CD4-positive, CD25-positive, alpha-beta regulatory T cell (primary cell): Measurements from ENCODE around the gene CUX1. TPM values are rescaled to one million over a fixed set of nuclear protein-coding genes. Genes with fewer than 3 reads are reported as not detected.

ENCODE experiments used
- ATAC-seq, 2 donors: fragments of 150-1000 bp; cut with Tn5 transposase; one replicate each; pipeline ENCODE4 v1.10.0; 2021; ENCODE audit warnings: low read depth in 2 of 2, moderate number of reproducible peaks in 2 of 2, moderate library complexity in 1 of 2
- DNase-seq, 3 donors: peaks; one replicate each; pipeline versions ENCODE4 v3.0.0 to v3.0.0-alpha.2; 2012 to 2022; ENCODE audit warnings: mixed read lengths in 1 of 3
- H3K27ac ChIP-seq: one replicate; pipeline ENCODE4 v1.7.0; 2013; ENCODE audit warnings: mild to moderate bottlenecking, low read length; ENCODE audit not compliant: insufficient read depth, poor library complexity, severe bottlenecking
- H3K27me3 ChIP-seq: one replicate; pipeline ENCODE4 v1.7.0; 2013; ENCODE audit warnings: low read length; ENCODE audit not compliant: control insufficient read depth, insufficient read depth
- H3K36me3 ChIP-seq: one replicate; pipeline ENCODE4 v1.7.0; 2013; ENCODE audit warnings: mild to moderate bottlenecking, low read length, moderate library complexity; ENCODE audit not compliant: control insufficient read depth, insufficient read depth
- H3K4me1 ChIP-seq: 2 replicates; pipeline ENCODE4 v1.7.0; 2013; ENCODE audit warnings: mild to moderate bottlenecking, low read length; ENCODE audit not compliant: insufficient read depth, control insufficient read depth, poor library complexity, severe bottlenecking
- H3K4me3 ChIP-seq: one replicate; pipeline ENCODE4 v1.7.0; 2013; ENCODE audit warnings: low read depth, mild to moderate bottlenecking, low read length, moderate library complexity
- H3K9me3 ChIP-seq, 2 experiments: 1 replicate in 1 of 2; 2 replicates in 1 of 2; pipeline ENCODE4 v1.7.0; 2013; ENCODE audit warnings: low read length in 2 of 2, mild to moderate bottlenecking in 1 of 2, moderate library complexity in 1 of 2; ENCODE audit not compliant: control insufficient read depth in 2 of 2
- H3K27ac Mint-ChIP-seq, 3 donors: one replicate each; pipeline ENCODE4 v1.8.0; 2020 to 2022; ENCODE audit warnings: mild to moderate bottlenecking in 3 of 3, mixed read lengths in 3 of 3, moderate library complexity in 2 of 3
- H3K27me3 Mint-ChIP-seq: one replicate; pipeline ENCODE4 v1.8.0; 2022; ENCODE audit warnings: mild to moderate bottlenecking, mixed read lengths
- H3K36me3 Mint-ChIP-seq: one replicate; pipeline ENCODE4 v1.8.0; 2020; ENCODE audit warnings: mixed read lengths
- H3K4me1 Mint-ChIP-seq, 4 donors: one replicate each; pipeline ENCODE4 v1.8.0; 2020 to 2022; ENCODE audit warnings: mixed read lengths in 4 of 4, mild to moderate bottlenecking in 1 of 4
- H3K4me3 Mint-ChIP-seq, 4 donors: one replicate each; pipeline ENCODE4 v1.8.0; 2020 to 2022; ENCODE audit warnings: mild to moderate bottlenecking in 4 of 4, mixed read lengths in 4 of 4, moderate library complexity in 3 of 4
- H3K9me3 Mint-ChIP-seq, 7 donors: one replicate each; pipeline ENCODE4 v1.8.0; 2020 to 2022; ENCODE audit warnings: mixed read lengths in 7 of 7, mild to moderate bottlenecking in 3 of 7, moderate library complexity in 2 of 7
- polyA plus RNA-seq, 4 donors: library from polyadenylated mRNA; unstranded; fragments of 300-500 nt; fragmentation: Illumina TruSeq; gene quantifications; one replicate each; pipeline ENCODE4 v1.2.3, GENCODE V29; 2021
- total RNA-seq: library from RNA; stranded (reverse); gene quantifications from one replicate; pipeline ENCODE4 v1.2.3, GENCODE V29; 2022

Gene CUX1
- total and polyA plus RNA-seq, 5 donors from 2014 or later = 6.0 to 45.1 (median 7.8) TPM

DNA sequence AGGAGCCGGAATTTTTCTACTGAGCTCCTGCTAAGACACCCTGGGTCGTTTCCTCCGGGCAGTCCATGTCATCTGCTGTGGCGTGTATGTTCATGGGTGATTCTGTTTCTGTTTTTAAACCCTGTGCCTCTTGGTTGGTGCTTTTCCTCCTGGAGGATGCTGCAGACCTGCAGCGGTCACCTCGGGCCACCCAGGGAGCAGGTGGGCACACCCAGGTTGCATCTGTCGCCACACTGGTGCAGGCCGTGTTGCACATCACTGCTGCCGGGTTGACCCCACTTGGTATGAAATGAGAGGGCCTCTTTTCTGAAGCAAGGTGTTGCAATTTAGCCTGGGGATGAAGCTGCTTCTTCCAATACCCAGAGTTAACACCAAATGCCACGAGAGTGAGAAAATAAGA is 127.2 kb downstream of the CUX1 start:
- Histone ChIP-seq H3K27ac (no peak overlapping the region), H3K4me3 (no peak overlapping the region), H3K4me1 (no peaks in the 10 kb centered on the region), H3K36me3 (no peaks in the 10 kb centered on the region), H3K9me3 (no peaks in the 10 kb centered on the region), H3K27me3 (no peaks in the 10 kb centered on the region)
- no peaks in the 10 kb centered on the region for H3K9me3 Mint-ChIP-seq
- H3K27me3 Mint-ChIP-seq = no peaks in the 10 kb centered on the region
- ATAC-seq = no peak
- H3K27ac Mint-ChIP-seq = no peak overlapping the region
- no peak overlapping the region for H3K4me3 Mint-ChIP-seq
- H3K4me1 Mint-ChIP-seq = peaks cover 0 to 9% (median 3%) of the 10 kb centered on the region in 4 donors
- no peak for DNase-seq
- peaks cover 5% of the 10 kb centered on the region for H3K36me3 Mint-ChIP-seq

- Histone ChIP-seq H3K27me3 (no peaks in the 10 kb centered on the region), H3K9me3 (no peaks in the 10 kb centered on the region), H3K4me1 (no peaks in the 10 kb centered on the region), H3K4me3 (no peak overlapping the region), H3K27ac (no peak overlapping the region), H3K36me3 (no peaks in the 10 kb centered on the region)
- Mint-ChIP-seq H3K27ac (no peak overlapping the region), H3K4me1 (peaks cover 0 to 9% (median 3%) of the 10 kb centered on the region in 4 donors), H3K27me3 (no peaks in the 10 kb centered on the region), H3K36me3 (peaks cover 5% of the 10 kb centered on the region), H3K9me3 (no peaks in the 10 kb centered on the region), H3K4me3 (no peak overlapping the region)
- DNase-seq = no peak
- no peak for ATAC-seq
Measured at GRCh38 chr7:101945034-101945758, 127.8 kb downstream of the CUX1 start.

DNA sequence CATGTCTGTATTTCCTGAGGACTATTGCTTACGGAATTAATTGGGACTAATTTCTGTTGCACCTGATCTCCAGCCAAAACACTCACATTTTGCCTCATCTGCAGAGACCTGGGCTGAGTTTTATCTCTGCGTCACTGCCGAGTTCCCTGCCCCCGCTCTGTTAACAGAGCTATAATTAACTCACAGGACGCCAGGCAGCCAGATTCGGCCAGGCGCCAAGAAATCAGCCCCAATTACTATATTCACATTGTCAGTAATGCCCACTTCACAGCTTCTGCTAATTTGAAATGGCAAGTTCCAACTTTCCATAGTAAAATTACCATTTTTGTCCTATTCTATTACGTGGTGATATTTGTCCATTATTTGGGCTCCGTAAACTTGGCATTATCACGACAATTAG is 130.5 kb downstream of the CUX1 start:
- Histone ChIP-seq H3K27ac (no peak overlapping the region), H3K27me3 (no peaks in the 10 kb centered on the region), H3K4me3 (no peak overlapping the region), H3K36me3 (no peaks in the 10 kb centered on the region), H3K4me1 (no peaks in the 10 kb centered on the region), H3K9me3 (no peaks in the 10 kb centered on the region)
- ATAC-seq = no peak
- DNase-seq = no peak
- H3K27me3 Mint-ChIP-seq = no peaks in the 10 kb centered on the region
- H3K27ac Mint-ChIP-seq = no peak overlapping the region
- peaks cover 0 to 7% (median 5%) of the 10 kb centered on the region in 4 donors for H3K4me1 Mint-ChIP-seq
- H3K9me3 Mint-ChIP-seq = no peaks in the 10 kb centered on the region
- peaks cover 5% of the 10 kb centered on the region for H3K36me3 Mint-ChIP-seq
- no peak overlapping the region for H3K4me3 Mint-ChIP-seq

GRCh38 chr7:101948650-101949049 is 131.2 kb downstream of the CUX1 start:
- no peaks in the 10 kb centered on the region for H3K9me3 Mint-ChIP-seq
- no peaks in the 10 kb centered on the region for H3K4me1 ChIP-seq
- H3K4me3 ChIP-seq = no peak overlapping the region
- no peak for DNase-seq
- H3K9me3 ChIP-seq = no peaks in the 10 kb centered on the region
- H3K4me1 Mint-ChIP-seq = peaks cover 0 to 13% (median 6%) of the 10 kb centered on the region in 4 donors
- H3K27me3 Mint-ChIP-seq = no peaks in the 10 kb centered on the region
- no peaks in the 10 kb centered on the region for H3K27me3 ChIP-seq
- ATAC-seq = no peak
- peaks cover 5% of the 10 kb centered on the region for H3K36me3 Mint-ChIP-seq
- no peak overlapping the region for H3K27ac ChIP-seq
- no peaks in the 10 kb centered on the region for H3K36me3 ChIP-seq
- H3K4me3 Mint-ChIP-seq = no peak overlapping the region
- no peak overlapping the region for H3K27ac Mint-ChIP-seq

DNA sequence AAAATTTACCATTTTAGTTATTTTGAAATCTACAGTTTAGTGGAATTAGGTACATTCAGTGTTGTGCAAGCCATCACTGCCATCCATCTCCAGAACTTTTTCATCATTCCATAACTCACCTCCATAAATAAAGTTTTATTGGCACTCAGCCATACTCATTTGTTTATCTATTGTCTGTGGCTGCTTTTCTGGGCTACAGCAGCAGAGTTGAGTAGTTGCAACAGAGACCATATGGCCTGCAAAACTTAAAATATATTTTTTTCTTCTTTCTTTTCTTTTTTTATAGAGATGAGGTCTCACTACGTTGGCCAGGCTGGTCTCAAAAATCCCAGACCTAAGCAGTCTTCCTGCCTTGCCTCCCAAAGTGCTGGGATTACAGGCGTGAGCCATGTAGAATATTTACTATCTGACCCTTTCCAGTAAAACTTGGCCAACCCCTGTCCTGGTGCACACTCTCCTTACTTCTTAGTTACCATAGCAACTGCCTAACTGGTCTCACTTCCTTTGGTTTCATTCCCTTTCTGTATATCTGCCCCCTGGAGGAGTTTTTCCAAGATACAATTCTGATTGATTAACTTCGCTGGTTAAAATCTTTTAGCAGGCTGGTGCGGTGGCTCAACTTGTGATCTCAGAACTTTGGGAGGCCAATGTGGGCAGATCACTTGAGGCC is 133.2 kb downstream of the CUX1 start:
- H3K27ac Mint-ChIP-seq = no peak overlapping the region
- DNase-seq (no peak), ATAC-seq (no peak)
- Histone ChIP-seq H3K27me3 (no peaks in the 10 kb centered on the region), H3K4me1 (no peaks in the 10 kb centered on the region), H3K36me3 (no peaks in the 10 kb centered on the region), H3K9me3 (no peaks in the 10 kb centered on the region), H3K27ac (no peak overlapping the region), H3K4me3 (no peak overlapping the region)
- peaks cover 0 to 16% (median 9%) of the 10 kb centered on the region in 4 donors for H3K4me1 Mint-ChIP-seq
- no peak overlapping the region for H3K4me3 Mint-ChIP-seq
- peaks cover 4% of the 10 kb centered on the region for H3K36me3 Mint-ChIP-seq
- H3K27me3 Mint-ChIP-seq = no peaks in the 10 kb centered on the region
- H3K9me3 Mint-ChIP-seq = no peaks in the 10 kb centered on the region

GRCh38 chr7:101951757-101952156 is 134.3 kb downstream of the CUX1 start:
- no peak overlapping the region for H3K27ac ChIP-seq

DNA sequence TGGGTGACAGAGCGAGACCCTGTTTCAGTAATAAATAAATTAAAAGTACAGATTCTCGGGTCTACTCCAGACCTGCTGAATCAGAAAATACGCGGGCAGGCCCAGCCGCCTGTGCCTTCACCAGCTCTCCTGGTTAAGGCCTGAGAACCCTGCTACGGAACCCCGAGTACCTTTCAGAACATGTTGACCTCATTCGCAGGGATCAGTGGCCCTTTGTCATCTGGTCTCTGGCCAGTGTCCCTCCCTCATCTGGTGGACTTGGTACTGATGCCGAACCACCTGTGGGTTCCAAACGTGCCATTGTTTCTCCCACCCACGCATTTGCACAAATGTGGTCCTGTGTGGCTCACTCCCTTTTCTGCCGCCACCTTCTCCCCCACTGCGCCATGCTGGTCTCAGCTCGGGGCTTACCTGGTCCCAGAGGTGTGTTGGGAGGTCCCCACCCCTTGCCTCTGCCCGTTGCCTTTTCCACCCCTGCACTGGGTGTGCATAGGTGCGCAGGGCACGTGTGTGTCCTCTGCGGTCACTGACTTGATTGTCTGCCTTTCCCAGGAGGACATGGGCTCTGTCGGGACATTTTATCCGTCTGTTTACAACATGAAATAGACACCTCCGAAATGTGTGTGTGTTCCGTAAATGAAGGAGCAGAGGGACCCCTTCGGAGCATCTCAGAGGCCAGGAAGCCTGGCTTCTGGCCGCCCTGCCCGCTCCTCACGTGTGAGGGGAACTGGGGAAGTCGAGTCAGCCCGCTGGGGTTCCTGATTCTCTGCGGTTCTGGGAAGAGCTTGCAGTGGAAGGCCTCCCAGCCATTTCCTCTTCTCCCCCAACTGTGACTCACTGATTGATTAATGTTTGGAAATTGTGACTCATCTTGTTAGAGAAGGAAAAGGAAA is 135.2 kb downstream of the CUX1 start:
- Mint-ChIP-seq H3K4me1 (peaks cover 6 to 19% (median 16%) of the 10 kb centered on the region in 4 donors), H3K27ac (peak overlapping the region in 2 of 3 donors; percentile 20 to 69), H3K27me3 (no peaks in the 10 kb centered on the region), H3K9me3 (no peaks in the 10 kb centered on the region), H3K36me3 (no peaks in the 10 kb centered on the region), H3K4me3 (peak overlapping the region in 1 of 4 donors; percentile 51)
- Histone ChIP-seq H3K27me3 (no peaks in the 10 kb centered on the region), H3K36me3 (no peaks in the 10 kb centered on the region), H3K4me3 (no peak overlapping the region), H3K27ac (no peak overlapping the region), H3K4me1 (no peaks in the 10 kb centered on the region), H3K9me3 (no peaks in the 10 kb centered on the region)
- DNase-seq = no peak
- no peak for ATAC-seq

More at GRCh38 chr7:101951757-101952156, 134.3 kb downstream of the CUX1 start:
- Mint-ChIP-seq H3K4me3 (no peak overlapping the region), H3K27me3 (no peaks in the 10 kb centered on the region), H3K4me1 (peaks cover 0 to 15% (median 10%) of the 10 kb centered on the region in 4 donors), H3K36me3 (no peaks in the 10 kb centered on the region), H3K27ac (no peak overlapping the region), H3K9me3 (no peaks in the 10 kb centered on the region)
- Histone ChIP-seq H3K9me3 (no peaks in the 10 kb centered on the region), H3K4me1 (no peaks in the 10 kb centered on the region), H3K36me3 (no peaks in the 10 kb centered on the region), H3K27me3 (no peaks in the 10 kb centered on the region), H3K4me3 (no peak overlapping the region)
- DNase-seq (no peak), ATAC-seq (no peak)
